Mesothelial cell of epicardium (in vitro differentiated cells): ENCODE results near the gene ZKSCAN4. TPM values are rescaled to one million over a fixed set of nuclear protein-coding genes. Genes with fewer than 3 reads are reported as not detected.

Source experiments
- DNase-seq, 2 experiments: peaks; one replicate each; pipeline ENCODE4 v3.0.0; 2021; ENCODE audit warnings: low spot score in 2 of 2; ENCODE audit not compliant: unreplicated experiment in 2 of 2
- H3K27ac Mint-ChIP-seq: 2 replicates; pipeline ENCODE4 v1.8.0; 2021; ENCODE audit warnings: mixed read lengths
- H3K27me3 Mint-ChIP-seq: 2 replicates; pipeline ENCODE4 v1.8.0; 2021; ENCODE audit warnings: low read depth, mixed read lengths
- H3K36me3 Mint-ChIP-seq: 2 replicates; pipeline ENCODE4 v1.8.0; 2021; ENCODE audit warnings: mixed read lengths
- H3K4me1 Mint-ChIP-seq: 2 replicates; pipeline ENCODE4 v1.8.0; 2021; ENCODE audit warnings: mixed read lengths
- H3K4me3 Mint-ChIP-seq: 2 replicates; pipeline ENCODE4 v1.8.0; 2021; ENCODE audit warnings: mild to moderate bottlenecking, moderate library complexity, mixed read lengths
- H3K9me3 Mint-ChIP-seq: 2 replicates; pipeline ENCODE4 v1.8.0; 2021; ENCODE audit warnings: mixed read lengths
- total RNA-seq: library from RNA; stranded (reverse); gene quantifications from 3 replicates; pipeline ENCODE4 v1.2.1, GENCODE V29; 2021
- TF ChIP-seq, protein P1 (sequence below): fragments of 200-600 bp; sonication (generic); IDR thresholded peaks from one replicate; pipeline ENCODE4 v1.5.0; 2021; ENCODE audit warnings: antibody characterized with exemption; ENCODE audit not compliant: unreplicated experiment

ZKSCAN4 gene
- total RNA-seq, 1 donor from 2014 or later, result 6.8 TPM

DNA sequence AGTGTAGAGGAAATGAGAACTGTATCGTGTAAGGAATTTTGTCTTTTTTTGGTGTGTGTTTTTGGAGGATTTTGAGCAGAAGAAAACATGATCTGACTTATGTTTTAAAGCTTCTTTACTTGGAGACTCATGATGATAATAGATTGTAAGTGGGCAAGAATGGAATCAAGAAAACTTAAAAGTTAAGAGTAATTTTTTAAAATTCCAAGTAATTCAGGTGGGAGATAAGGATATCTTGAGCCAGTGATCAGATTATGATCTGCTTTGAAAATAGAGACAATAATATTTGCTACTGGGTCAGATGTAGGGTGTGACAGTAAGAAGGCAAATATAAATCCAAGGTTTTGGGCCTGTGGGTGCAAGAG lies 15.6 kb upstream of the ZKSCAN4 start:
- Mint-ChIP-seq H3K4me3 (no peak overlapping the region), H3K36me3 (peaks cover 8% of the 10 kb centered on the region), H3K27ac (no peak overlapping the region), H3K9me3 (no peaks in the 10 kb centered on the region), H3K27me3 (peaks cover 9% of the 10 kb centered on the region), H3K4me1 (peaks cover 9% of the 10 kb centered on the region)
- TF ChIP-seq, protein P1, sequence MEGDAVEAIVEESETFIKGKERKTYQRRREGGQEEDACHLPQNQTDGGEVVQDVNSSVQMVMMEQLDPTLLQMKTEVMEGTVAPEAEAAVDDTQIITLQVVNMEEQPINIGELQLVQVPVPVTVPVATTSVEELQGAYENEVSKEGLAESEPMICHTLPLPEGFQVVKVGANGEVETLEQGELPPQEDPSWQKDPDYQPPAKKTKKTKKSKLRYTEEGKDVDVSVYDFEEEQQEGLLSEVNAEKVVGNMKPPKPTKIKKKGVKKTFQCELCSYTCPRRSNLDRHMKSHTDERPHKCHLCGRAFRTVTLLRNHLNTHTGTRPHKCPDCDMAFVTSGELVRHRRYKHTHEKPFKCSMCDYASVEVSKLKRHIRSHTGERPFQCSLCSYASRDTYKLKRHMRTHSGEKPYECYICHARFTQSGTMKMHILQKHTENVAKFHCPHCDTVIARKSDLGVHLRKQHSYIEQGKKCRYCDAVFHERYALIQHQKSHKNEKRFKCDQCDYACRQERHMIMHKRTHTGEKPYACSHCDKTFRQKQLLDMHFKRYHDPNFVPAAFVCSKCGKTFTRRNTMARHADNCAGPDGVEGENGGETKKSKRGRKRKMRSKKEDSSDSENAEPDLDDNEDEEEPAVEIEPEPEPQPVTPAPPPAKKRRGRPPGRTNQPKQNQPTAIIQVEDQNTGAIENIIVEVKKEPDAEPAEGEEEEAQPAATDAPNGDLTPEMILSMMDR, result no peak
- no peak for DNase-seq

DNA sequence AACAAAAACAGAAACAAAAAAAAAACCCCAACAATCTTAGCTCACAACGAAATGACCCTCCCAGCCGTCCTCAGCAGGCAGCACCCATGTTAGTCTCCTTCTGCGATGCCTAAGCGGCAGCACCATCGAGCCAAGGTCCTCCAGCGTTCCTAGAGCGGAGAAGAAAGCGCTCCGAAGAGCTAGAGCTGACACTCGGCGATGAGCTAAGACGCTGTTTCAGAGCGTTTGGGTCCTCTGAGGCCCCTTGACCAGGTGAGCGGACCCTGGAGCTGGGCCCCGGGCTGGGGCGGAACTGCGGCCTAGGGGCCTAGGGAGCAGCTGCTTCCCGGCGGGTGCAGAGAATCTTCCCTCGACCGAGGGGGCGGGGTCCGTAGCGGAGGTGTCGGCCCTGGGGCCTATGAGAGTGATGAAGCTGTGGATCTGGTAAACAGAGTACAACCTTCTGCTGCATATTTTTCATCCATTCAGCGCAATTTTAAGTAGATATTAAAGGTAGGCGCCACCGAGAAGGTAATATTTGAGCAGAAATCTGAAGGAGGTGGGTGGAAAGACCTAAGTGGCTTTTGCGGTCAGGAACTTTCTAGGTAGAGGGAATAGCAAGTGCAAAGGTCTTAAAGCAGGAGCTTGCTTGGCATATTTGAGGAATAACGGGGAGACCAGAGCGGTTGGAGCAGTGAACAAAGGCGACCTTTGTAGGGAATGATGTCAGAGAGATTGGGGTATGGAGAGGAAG lies 15.1 kb upstream of the ZKSCAN4 start, which contains the start of gene ZSCAN26:
TSS of gene ZSCAN26 (plus strand) at position 182 of the 733 bp plus-strand sequence. CDS start 4,777 bp downstream, outside the sequence.
- Mint-ChIP-seq H3K27ac (no peak within 1 kb of the TSS), H3K4me1 (peaks cover 9% of the 10 kb centered on the region)

DNA sequence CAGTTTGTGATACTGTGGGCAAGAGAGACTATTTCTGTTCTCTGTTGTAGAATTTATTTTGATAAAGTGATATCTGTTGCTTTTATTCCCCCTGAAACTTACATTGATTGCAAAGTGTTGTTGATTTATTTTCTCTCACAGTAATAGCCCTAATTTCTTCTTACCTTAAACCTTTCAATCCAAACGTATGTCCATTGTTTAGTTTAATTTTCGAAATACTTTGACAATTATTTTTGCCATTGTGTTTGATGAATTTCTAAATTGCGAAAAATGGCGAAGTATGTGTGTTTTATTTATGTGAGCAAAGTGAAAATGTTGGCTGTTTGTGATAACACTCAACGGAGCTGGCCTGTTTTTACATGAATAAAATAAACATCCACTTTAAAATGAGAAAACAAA lies 14.5 kb upstream of the ZKSCAN4 start:
- Mint-ChIP-seq H3K9me3 (no peaks in the 10 kb centered on the region), H3K27me3 (peaks cover 16% of the 10 kb centered on the region), H3K36me3 (peaks cover 1% of the 10 kb centered on the region), H3K4me1 (peaks cover 9% of the 10 kb centered on the region), H3K4me3 (no peak overlapping the region), H3K27ac (no peak overlapping the region)
- no peak for DNase-seq
- TF ChIP-seq, protein P1, result no peak

More for the DNA sequence above, 15.1 kb upstream of the ZKSCAN4 start, which contains the start of gene ZSCAN26:
- Mint-ChIP-seq H3K4me3 (no peak within 1 kb of the TSS), H3K27me3 (peaks cover 13% of the 10 kb centered on the region), H3K36me3 (peaks cover 4% of the 10 kb centered on the region), H3K9me3 (no peaks in the 10 kb centered on the region)
- peak; percentile 52 to 84 for DNase-seq
- TF ChIP-seq, protein P1, result no peak

DNA sequence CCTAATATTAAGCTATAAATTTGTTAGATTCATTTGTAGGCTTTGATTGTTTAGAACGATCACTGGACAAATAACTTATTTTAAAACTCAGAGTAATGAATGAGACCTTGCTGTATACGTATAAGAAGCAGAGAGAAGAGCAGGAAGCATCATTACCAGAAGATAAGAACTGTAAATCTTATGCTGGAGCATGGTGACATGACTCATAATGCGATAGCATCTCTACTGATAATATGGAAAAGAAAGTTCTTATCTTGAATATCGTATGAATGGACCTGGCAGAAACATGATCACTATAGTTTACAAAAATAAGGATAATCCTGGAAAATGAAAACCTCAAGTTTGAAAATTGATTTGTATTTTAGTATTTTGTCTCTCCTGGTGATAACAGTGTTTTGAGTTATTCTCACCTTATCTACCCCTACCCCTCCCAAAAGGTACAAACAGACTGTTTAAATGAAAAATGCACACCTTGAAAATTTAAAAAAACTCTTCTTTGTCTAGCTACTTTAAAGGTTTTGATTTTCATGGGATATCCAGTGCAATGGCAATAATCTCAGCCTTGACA lies 12.8 kb upstream of the ZKSCAN4 start:
- Mint-ChIP-seq H3K27me3 (peaks cover 29% of the 10 kb centered on the region), H3K4me3 (no peak overlapping the region), H3K9me3 (no peaks in the 10 kb centered on the region), H3K36me3 (no peaks in the 10 kb centered on the region), H3K27ac (peak overlapping the region; percentile 19), H3K4me1 (peaks cover 9% of the 10 kb centered on the region)
- no peak for DNase-seq
- TF ChIP-seq, protein P1, result no peak

DNA sequence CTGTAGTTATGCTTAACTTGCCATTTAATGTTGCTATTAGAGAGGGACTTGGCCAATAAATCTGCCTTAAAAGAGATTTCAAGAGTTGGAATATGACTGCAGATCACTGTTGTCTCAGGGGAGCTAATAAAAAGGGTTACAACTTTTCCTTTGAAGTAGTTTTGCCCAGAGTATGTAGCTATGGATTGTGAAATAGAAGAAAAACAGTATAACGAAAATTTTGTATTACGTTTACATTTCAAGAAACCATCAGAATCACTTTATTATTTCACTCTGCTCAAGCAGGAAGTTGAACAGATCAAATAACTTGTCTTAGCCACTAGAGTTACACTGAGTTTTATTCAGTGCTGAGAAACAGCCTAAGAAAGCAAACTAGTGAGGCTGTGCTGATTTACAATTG lies 11.9 kb upstream of the ZKSCAN4 start:
- DNase-seq, result no peak
- Mint-ChIP-seq H3K27ac (peak overlapping the region; percentile 60), H3K4me3 (no peak overlapping the region), H3K36me3 (no peaks in the 10 kb centered on the region), H3K9me3 (no peaks in the 10 kb centered on the region), H3K27me3 (peaks cover 35% of the 10 kb centered on the region), H3K4me1 (peaks cover 9% of the 10 kb centered on the region)
- TF ChIP-seq, protein P1, result no peak
